C4-2B (cell line): ENCODE measurements around the gene CTNNA3.

Experiments used
- CTCF ChIP-seq: fragments of 450-650 bp; conservative IDR thresholded peaks from 2 replicates; pipeline ENCODE4 v1.5.1; 2017; ENCODE audit warnings: mild to moderate bottlenecking
- ZFX ChIP-seq: fragments of 450-650 bp; IDR thresholded peaks from 2 replicates; pipeline ENCODE4 v1.6.1; 2017

- no peak for TF ChIP-seq CTCF
- no peak for TF ChIP-seq ZFX
These were observed 862.1 kb downstream of the CTNNA3 start for GRCh38 chr10:66833861-66834260.
